ENCODE measurements around the gene MAPK13. TPM values are rescaled to one million over a fixed set of nuclear protein-coding genes. Genes with fewer than 3 reads are reported as not detected.

The MAPK13 gene
- total RNA-seq, 1 experiment from 2014 or later, result 47.3 TPM

DNA sequence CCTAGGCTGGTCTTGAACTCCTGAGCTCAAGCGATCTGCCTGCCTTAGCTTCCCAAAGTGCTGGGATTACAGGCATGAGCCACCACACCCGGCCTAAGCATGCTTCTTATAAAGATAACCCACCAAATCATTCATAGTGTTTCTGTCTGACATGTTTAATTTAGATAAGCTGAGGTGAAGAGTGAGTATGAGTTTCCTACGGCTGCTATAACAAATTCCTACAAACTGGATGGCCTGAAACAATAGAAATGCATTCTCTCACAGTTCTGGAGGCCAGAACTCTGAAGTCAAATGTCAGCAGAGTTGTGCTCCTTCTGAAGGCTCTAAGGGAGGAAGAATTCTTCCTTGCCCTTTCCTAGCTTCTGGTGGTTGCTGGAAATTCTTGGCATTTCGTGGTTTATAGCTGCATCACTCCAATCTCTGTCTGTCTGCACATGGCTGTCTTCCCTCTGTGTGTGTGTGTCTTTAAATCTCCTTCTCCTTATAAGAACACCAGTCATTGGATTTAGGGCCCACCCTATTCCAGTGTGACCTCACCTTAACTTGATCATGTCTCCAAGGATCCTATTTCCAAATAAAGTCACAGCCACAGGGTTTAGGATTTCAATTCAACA lies 29.9 kb downstream of the MAPK13 start:
- Histone ChIP-seq H3K36me3 (ENCODE audit: control insufficient read depth in 1 of 2, insufficient read depth in 2 of 2, low read length in 2 of 2) (no peaks in the 10 kb centered on the region), H4K20me1 (ENCODE audit: insufficient read depth) (no peaks in the 10 kb centered on the region), H3K27me3 (ENCODE audit: insufficient read depth, low read length) (no peaks in the 10 kb centered on the region), H2AFZ (ENCODE audit: low read depth, low read length, poor library complexity, severe bottlenecking) (no peak overlapping the region), H3K4me1 (ENCODE audit: control insufficient read depth in 1 of 2, insufficient read depth in 2 of 2, low read length in 2 of 2) (no peaks in the 10 kb centered on the region), H3K4me3 (replicated peaks in 1 of 2; ENCODE audit: low read depth in 1 of 2, low read length in 2 of 2) (no peak overlapping the region), H3K9me3 (ENCODE audit: control insufficient read depth in 1 of 2, insufficient read depth in 1 of 2, low read depth in 1 of 2, low read length in 2 of 2) (peaks cover 0 to 5% of the 10 kb centered on the region in 2 experiments; a peak in 3 of 4 replicates), H3K4me2 (ENCODE audit: low read length) (no peak overlapping the region), H3K9ac (ENCODE audit: low read length) (no peak overlapping the region), H3K79me2 (ENCODE audit: insufficient read depth, low read length) (no peaks in the 10 kb centered on the region), H3K27ac (ENCODE audit: low read depth, low read length) (no peak overlapping the region), H3K9me2 (ENCODE audit: insufficient read depth) (no peaks in the 10 kb centered on the region)
- no peak for ATAC-seq
- TF ChIP-seq SRF (IDR thresholded peaks at IDR 0.05; ENCODE audit: low read depth) (no peak), RAD21 (IDR thresholded peaks at IDR 0.05; ENCODE audit: low read depth) (no peak), EZH2 (IDR thresholded peaks at IDR 0.05) (no peak), ZFX (IDR thresholded peaks at IDR 0.05) (no peak), CBX3 (IDR thresholded peaks at IDR 0.05; ENCODE audit: low read depth) (no peak)
- TF ChIP-seq, protein P1, sequence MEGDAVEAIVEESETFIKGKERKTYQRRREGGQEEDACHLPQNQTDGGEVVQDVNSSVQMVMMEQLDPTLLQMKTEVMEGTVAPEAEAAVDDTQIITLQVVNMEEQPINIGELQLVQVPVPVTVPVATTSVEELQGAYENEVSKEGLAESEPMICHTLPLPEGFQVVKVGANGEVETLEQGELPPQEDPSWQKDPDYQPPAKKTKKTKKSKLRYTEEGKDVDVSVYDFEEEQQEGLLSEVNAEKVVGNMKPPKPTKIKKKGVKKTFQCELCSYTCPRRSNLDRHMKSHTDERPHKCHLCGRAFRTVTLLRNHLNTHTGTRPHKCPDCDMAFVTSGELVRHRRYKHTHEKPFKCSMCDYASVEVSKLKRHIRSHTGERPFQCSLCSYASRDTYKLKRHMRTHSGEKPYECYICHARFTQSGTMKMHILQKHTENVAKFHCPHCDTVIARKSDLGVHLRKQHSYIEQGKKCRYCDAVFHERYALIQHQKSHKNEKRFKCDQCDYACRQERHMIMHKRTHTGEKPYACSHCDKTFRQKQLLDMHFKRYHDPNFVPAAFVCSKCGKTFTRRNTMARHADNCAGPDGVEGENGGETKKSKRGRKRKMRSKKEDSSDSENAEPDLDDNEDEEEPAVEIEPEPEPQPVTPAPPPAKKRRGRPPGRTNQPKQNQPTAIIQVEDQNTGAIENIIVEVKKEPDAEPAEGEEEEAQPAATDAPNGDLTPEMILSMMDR (IDR thresholded peaks at IDR 0.05 in 2 of 3, conservative IDR thresholded peaks at IDR 0.05 in 1 of 3; ENCODE audit: borderline replicate concordance in 1 of 3, insufficient read depth in 1 of 3, low read depth in 2 of 3, low read length in 2 of 3), result no peak
- TF ChIP-seq, protein P2, sequence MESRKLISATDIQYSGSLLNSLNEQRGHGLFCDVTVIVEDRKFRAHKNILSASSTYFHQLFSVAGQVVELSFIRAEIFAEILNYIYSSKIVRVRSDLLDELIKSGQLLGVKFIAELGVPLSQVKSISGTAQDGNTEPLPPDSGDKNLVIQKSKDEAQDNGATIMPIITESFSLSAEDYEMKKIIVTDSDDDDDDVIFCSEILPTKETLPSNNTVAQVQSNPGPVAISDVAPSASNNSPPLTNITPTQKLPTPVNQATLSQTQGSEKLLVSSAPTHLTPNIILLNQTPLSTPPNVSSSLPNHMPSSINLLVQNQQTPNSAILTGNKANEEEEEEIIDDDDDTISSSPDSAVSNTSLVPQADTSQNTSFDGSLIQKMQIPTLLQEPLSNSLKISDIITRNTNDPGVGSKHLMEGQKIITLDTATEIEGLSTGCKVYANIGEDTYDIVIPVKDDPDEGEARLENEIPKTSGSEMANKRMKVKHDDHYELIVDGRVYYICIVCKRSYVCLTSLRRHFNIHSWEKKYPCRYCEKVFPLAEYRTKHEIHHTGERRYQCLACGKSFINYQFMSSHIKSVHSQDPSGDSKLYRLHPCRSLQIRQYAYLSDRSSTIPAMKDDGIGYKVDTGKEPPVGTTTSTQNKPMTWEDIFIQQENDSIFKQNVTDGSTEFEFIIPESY (IDR thresholded peaks at IDR 0.05; ENCODE audit: extremely low read depth, insufficient replicate concordance, low read length), result no peak
- TF ChIP-seq, protein P3, sequence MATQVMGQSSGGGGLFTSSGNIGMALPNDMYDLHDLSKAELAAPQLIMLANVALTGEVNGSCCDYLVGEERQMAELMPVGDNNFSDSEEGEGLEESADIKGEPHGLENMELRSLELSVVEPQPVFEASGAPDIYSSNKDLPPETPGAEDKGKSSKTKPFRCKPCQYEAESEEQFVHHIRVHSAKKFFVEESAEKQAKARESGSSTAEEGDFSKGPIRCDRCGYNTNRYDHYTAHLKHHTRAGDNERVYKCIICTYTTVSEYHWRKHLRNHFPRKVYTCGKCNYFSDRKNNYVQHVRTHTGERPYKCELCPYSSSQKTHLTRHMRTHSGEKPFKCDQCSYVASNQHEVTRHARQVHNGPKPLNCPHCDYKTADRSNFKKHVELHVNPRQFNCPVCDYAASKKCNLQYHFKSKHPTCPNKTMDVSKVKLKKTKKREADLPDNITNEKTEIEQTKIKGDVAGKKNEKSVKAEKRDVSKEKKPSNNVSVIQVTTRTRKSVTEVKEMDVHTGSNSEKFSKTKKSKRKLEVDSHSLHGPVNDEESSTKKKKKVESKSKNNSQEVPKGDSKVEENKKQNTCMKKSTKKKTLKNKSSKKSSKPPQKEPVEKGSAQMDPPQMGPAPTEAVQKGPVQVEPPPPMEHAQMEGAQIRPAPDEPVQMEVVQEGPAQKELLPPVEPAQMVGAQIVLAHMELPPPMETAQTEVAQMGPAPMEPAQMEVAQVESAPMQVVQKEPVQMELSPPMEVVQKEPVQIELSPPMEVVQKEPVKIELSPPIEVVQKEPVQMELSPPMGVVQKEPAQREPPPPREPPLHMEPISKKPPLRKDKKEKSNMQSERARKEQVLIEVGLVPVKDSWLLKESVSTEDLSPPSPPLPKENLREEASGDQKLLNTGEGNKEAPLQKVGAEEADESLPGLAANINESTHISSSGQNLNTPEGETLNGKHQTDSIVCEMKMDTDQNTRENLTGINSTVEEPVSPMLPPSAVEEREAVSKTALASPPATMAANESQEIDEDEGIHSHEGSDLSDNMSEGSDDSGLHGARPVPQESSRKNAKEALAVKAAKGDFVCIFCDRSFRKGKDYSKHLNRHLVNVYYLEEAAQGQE (IDR thresholded peaks at IDR 0.05; ENCODE audit: low read depth), result no peak
- no peak for DNase-seq (ENCODE audit: low read depth, low spot score)
- intact Hi-C loops (cut with micrococcal nuclease), result no loop called here
- ChIA-PET CTCF (no interaction called here), RAD21 (ENCODE audit: low non-redundant PET in 1 of 2, low total read pairs in 2 of 2, uncharacterized antibody in 2 of 2, unreplicated experiment in 2 of 2) (no interaction called here), POLR2A (interaction anchor here (0.6 kb wide), 1 partner anchor 140 kb away, joined by 4 read pairs; no protein-coding TSS in a partner anchor)
- BruUV-seq (replicated peaks), result no TSS peak

All from HCT116 (cell line).